Thoracic aorta (tissue), 2 donors: ENCODE data around the gene ITGA3. TPM values are rescaled to one million over a fixed set of nuclear protein-coding genes. Genes with fewer than 3 reads are reported as not detected.

Experiments
- ATAC-seq: fragments of 150-250 bp; one replicate; pipeline ENCODE4 v1.8.0; 2017; ENCODE audit warnings: low read depth; ENCODE audit not compliant: insufficient number of reproducible peaks, low FRiP score
- DNase-seq: peaks from one replicate; pipeline ENCODE4 v3.0.0-alpha.2; 2020; ENCODE audit warnings: low spot score
- H3K27ac ChIP-seq, 2 donors: fragments of 200-600 bp; sonication (generic); 1 replicate in 1 of 2; 2 replicates in 1 of 2; pipeline ENCODE4 v1.5.1; 2016; ENCODE audit warnings: mild to moderate bottlenecking in 2 of 2, moderate library complexity in 2 of 2
- H3K27me3 ChIP-seq: fragments of 200-600 bp; sonication (generic); replicated peaks from 2 replicates; pipeline ENCODE4 v1.6.0; 2016; ENCODE audit warnings: mild to moderate bottlenecking; ENCODE audit not compliant: insufficient read depth
- H3K36me3 ChIP-seq: fragments of 200-600 bp; sonication (generic); one replicate; pipeline ENCODE4 v1.5.1; 2016
- H3K4me1 ChIP-seq, 2 donors: fragments of 200-600 bp; sonication (generic); 1 replicate in 1 of 2; 2 replicates in 1 of 2; pipeline versions ENCODE4 v1.5.1 to v1.6.0; 2016; ENCODE audit warnings: low read depth in 2 of 2, mild to moderate bottlenecking in 1 of 2; ENCODE audit not compliant: control insufficient read depth in 1 of 2
- H3K4me3 ChIP-seq: fragments of 200-600 bp; sonication (generic); 2 replicates; pipeline ENCODE4 v1.5.1; 2016; ENCODE audit warnings: mild to moderate bottlenecking
- H3K9me3 ChIP-seq: fragments of 200-600 bp; sonication (generic); 2 replicates; pipeline ENCODE4 v1.5.1; 2016
- CTCF ChIP-seq: fragments of 200-600 bp; sonication (generic); IDR thresholded peaks from one replicate; pipeline ENCODE4 v1.5.1; 2019; ENCODE audit warnings: antibody characterized with exemption
- total RNA-seq, 2 donors: library from RNA; depleted of rRNA; stranded (reverse); fragments of >200 nt; gene quantifications; one replicate each; pipeline versions ENCODE4 v1.1.0 to v1.2.3, GENCODE V29; 2016

The ITGA3 gene
- total RNA-seq, 2 donors from 2014 or later = 197 to 260 TPM

GRCh38 chr17:50072130-50072529 is 16.2 kb downstream of the ITGA3 start:
- Histone ChIP-seq H3K9me3 (no peaks in the 10 kb centered on the region), H3K4me1 (peaks cover 0 to 5% of the 10 kb centered on the region in 2 donors), H3K36me3 (peaks cover 86% of the 10 kb centered on the region), H3K27ac (no peak overlapping the region), H3K4me3 (no peak overlapping the region), H3K27me3 (no peaks in the 10 kb centered on the region)
- TF ChIP-seq CTCF = no peak
- DNase-seq = no peak
- ATAC-seq = no peak

GRCh38 chr17:50072925-50073324 is 17.0 kb downstream of the ITGA3 start:
- peaks cover 91% of the 10 kb centered on the region for H3K36me3 ChIP-seq
- H3K27ac ChIP-seq = no peak overlapping the region
- ATAC-seq = no peak
- TF ChIP-seq CTCF = no peak
- H3K27me3 ChIP-seq = no peaks in the 10 kb centered on the region
- no peak for DNase-seq
- H3K4me3 ChIP-seq = no peak overlapping the region
- H3K9me3 ChIP-seq = no peaks in the 10 kb centered on the region
- H3K4me1 ChIP-seq = peaks cover 0 to 3% of the 10 kb centered on the region in 2 donors

- no peaks in the 10 kb centered on the region for H3K9me3 ChIP-seq
- peak overlapping the region in 1 of 2 donors; percentile 20 for H3K27ac ChIP-seq
- H3K27me3 ChIP-seq = no peaks in the 10 kb centered on the region
- H3K36me3 ChIP-seq = peaks cover 93% of the 10 kb centered on the region
- TF ChIP-seq CTCF = no peak
- DNase-seq (no peak), ATAC-seq (no peak)
- H3K4me3 ChIP-seq = no peak overlapping the region
- H3K4me1 ChIP-seq = peaks cover under 1 to 8% of the 10 kb centered on the region in 2 donors
Observed at GRCh38 chr17:50074227-50074626, 18.3 kb downstream of the ITGA3 start.

GRCh38 chr17:50075446-50076032 is 19.6 kb downstream of the ITGA3 start:
- H3K4me3 ChIP-seq = no peak overlapping the region
- ATAC-seq (no peak), DNase-seq (no peak)
- H3K4me1 ChIP-seq = peaks cover 4 to 15% of the 10 kb centered on the region in 2 donors
- peaks cover 88% of the 10 kb centered on the region for H3K36me3 ChIP-seq
- H3K27ac ChIP-seq = peak overlapping the region in 1 of 2 donors; percentile 40
- no peak for TF ChIP-seq CTCF
- no peaks in the 10 kb centered on the region for H3K27me3 ChIP-seq
- H3K9me3 ChIP-seq = no peaks in the 10 kb centered on the region

GRCh38 chr17:50076221-50076590 is 20.3 kb downstream of the ITGA3 start:
- H3K4me1 ChIP-seq = peaks cover 4 to 15% of the 10 kb centered on the region in 2 donors
- no peak for TF ChIP-seq CTCF
- H3K27me3 ChIP-seq = no peaks in the 10 kb centered on the region
- H3K36me3 ChIP-seq = peaks cover 89% of the 10 kb centered on the region
- DNase-seq = no peak
- ATAC-seq = no peak
- H3K9me3 ChIP-seq = no peaks in the 10 kb centered on the region
- H3K27ac ChIP-seq = peak overlapping the region in 1 of 2 donors; percentile 40
- H3K4me3 ChIP-seq = no peak overlapping the region
